Stomach smooth muscle (tissue), 2 donors: Measurements from ENCODE around the gene CPNE4.

ENCODE experiments used
- H3K27ac ChIP-seq: one replicate; pipeline ENCODE4 v1.7.0; 2013; ENCODE audit warnings: mild to moderate bottlenecking, low read length, inconsistent platforms
- H3K27me3 ChIP-seq, 2 donors: one replicate each; pipeline ENCODE4 v1.7.0; 2013; ENCODE audit warnings: low read length in 2 of 2; ENCODE audit not compliant: insufficient read depth in 2 of 2, control insufficient read depth in 1 of 2
- H3K36me3 ChIP-seq, 2 donors: one replicate each; pipeline ENCODE4 v1.7.0; 2013; ENCODE audit warnings: low read length in 2 of 2; ENCODE audit not compliant: control insufficient read depth in 2 of 2, insufficient read depth in 2 of 2
- H3K4me1 ChIP-seq: one replicate; pipeline ENCODE4 v1.7.0; 2013; ENCODE audit warnings: low read length; ENCODE audit not compliant: control insufficient read depth, insufficient read depth
- H3K4me3 ChIP-seq, 2 donors: one replicate each; pipeline ENCODE4 v1.7.0; 2013; ENCODE audit warnings: low read length in 2 of 2
- H3K9ac ChIP-seq, 2 donors: one replicate each; pipeline ENCODE4 v1.7.0; 2013; ENCODE audit warnings: low read length in 2 of 2, mild to moderate bottlenecking in 1 of 2
- H3K9me3 ChIP-seq, 2 donors: one replicate each; pipeline ENCODE4 v1.7.0; 2013; ENCODE audit warnings: low read length in 2 of 2; ENCODE audit not compliant: control insufficient read depth in 2 of 2
- donor health status: healthy.
- donor health status: Pancreatic carcinoma.

CPNE4 gene

GRCh38 chr3:131704098-131704497 lies 330.7 kb downstream of the CPNE4 start:
- Histone ChIP-seq H3K36me3 (no peaks in the 10 kb centered on the region), H3K9ac (no peak overlapping the region), H3K4me3 (no peak overlapping the region), H3K27ac (no peak overlapping the region), H3K9me3 (no peaks in the 10 kb centered on the region), H3K27me3 (no peaks in the 10 kb centered on the region), H3K4me1 (no peaks in the 10 kb centered on the region)

GRCh38 chr3:131702146-131702545 lies 332.7 kb downstream of the CPNE4 start:
- no peaks in the 10 kb centered on the region for H3K4me1 ChIP-seq
- H3K36me3 ChIP-seq, result no peaks in the 10 kb centered on the region
- H3K27me3 ChIP-seq, result no peaks in the 10 kb centered on the region
- no peak overlapping the region for H3K27ac ChIP-seq
- no peak overlapping the region for H3K4me3 ChIP-seq
- H3K9me3 ChIP-seq, result no peaks in the 10 kb centered on the region
- H3K9ac ChIP-seq, result no peak overlapping the region

- no peaks in the 10 kb centered on the region for H3K4me1 ChIP-seq
- H3K27ac ChIP-seq, result no peak overlapping the region
- no peak overlapping the region for H3K4me3 ChIP-seq
- no peaks in the 10 kb centered on the region for H3K9me3 ChIP-seq
- no peaks in the 10 kb centered on the region for H3K36me3 ChIP-seq
- H3K9ac ChIP-seq, result no peak overlapping the region
- H3K27me3 ChIP-seq, result no peaks in the 10 kb centered on the region
These were observed 333.6 kb downstream of the CPNE4 start for GRCh38 chr3:131701153-131701770.

- H3K27me3 ChIP-seq, result no peaks in the 10 kb centered on the region
- H3K4me3 ChIP-seq, result no peak overlapping the region
- no peak overlapping the region for H3K9ac ChIP-seq
- H3K36me3 ChIP-seq, result no peaks in the 10 kb centered on the region
- no peak overlapping the region for H3K27ac ChIP-seq
- H3K9me3 ChIP-seq, result no peaks in the 10 kb centered on the region
- H3K4me1 ChIP-seq, result no peaks in the 10 kb centered on the region
These were observed 335.8 kb downstream of the CPNE4 start for GRCh38 chr3:131699001-131699400.

GRCh38 chr3:131694376-131694775 lies 340.4 kb downstream of the CPNE4 start:
- Histone ChIP-seq H3K4me1 (no peaks in the 10 kb centered on the region), H3K4me3 (no peak overlapping the region), H3K27ac (no peak overlapping the region), H3K9me3 (no peaks in the 10 kb centered on the region), H3K36me3 (no peaks in the 10 kb centered on the region), H3K9ac (no peak overlapping the region), H3K27me3 (no peaks in the 10 kb centered on the region)

- Histone ChIP-seq H3K9ac (no peak overlapping the region), H3K9me3 (peaks cover 0 to 4% of the 10 kb centered on the region in 2 donors), H3K4me3 (no peak overlapping the region), H3K36me3 (no peaks in the 10 kb centered on the region), H3K27me3 (no peaks in the 10 kb centered on the region), H3K27ac (no peak overlapping the region), H3K4me1 (no peaks in the 10 kb centered on the region)
These were observed 342.5 kb downstream of the CPNE4 start for GRCh38 chr3:131692356-131692755.

- Histone ChIP-seq H3K27me3 (no peaks in the 10 kb centered on the region), H3K27ac (no peak overlapping the region), H3K36me3 (no peaks in the 10 kb centered on the region), H3K9ac (no peak overlapping the region), H3K9me3 (peaks cover 0 to 4% of the 10 kb centered on the region in 2 donors), H3K4me3 (no peak overlapping the region), H3K4me1 (no peaks in the 10 kb centered on the region)
These were observed 344.0 kb downstream of the CPNE4 start for GRCh38 chr3:131690800-131691199.

GRCh38 chr3:131688370-131688769 lies 346.4 kb downstream of the CPNE4 start:
- Histone ChIP-seq H3K4me1 (no peaks in the 10 kb centered on the region), H3K9ac (no peak overlapping the region), H3K36me3 (no peaks in the 10 kb centered on the region), H3K4me3 (no peak overlapping the region), H3K27ac (no peak overlapping the region), H3K9me3 (peaks cover 2 to 4% of the 10 kb centered on the region in 2 donors), H3K27me3 (no peaks in the 10 kb centered on the region)

GRCh38 chr3:131669600-131669999 lies 365.2 kb downstream of the CPNE4 start:
- H3K36me3 ChIP-seq, result no peaks in the 10 kb centered on the region
- no peaks in the 10 kb centered on the region for H3K27me3 ChIP-seq
- H3K9me3 ChIP-seq, result no peaks in the 10 kb centered on the region
- no peak overlapping the region for H3K9ac ChIP-seq
- H3K4me3 ChIP-seq, result no peak overlapping the region
- H3K4me1 ChIP-seq, result no peaks in the 10 kb centered on the region
- no peak overlapping the region for H3K27ac ChIP-seq

- no peaks in the 10 kb centered on the region for H3K36me3 ChIP-seq
- no peak overlapping the region for H3K4me3 ChIP-seq
- no peak overlapping the region for H3K27ac ChIP-seq
- no peaks in the 10 kb centered on the region for H3K9me3 ChIP-seq
- H3K9ac ChIP-seq, result no peak overlapping the region
- no peaks in the 10 kb centered on the region for H3K27me3 ChIP-seq
- H3K4me1 ChIP-seq, result no peaks in the 10 kb centered on the region
These were observed 376.0 kb downstream of the CPNE4 start for GRCh38 chr3:131658771-131659170.

GRCh38 chr3:131658115-131658514 lies 376.7 kb downstream of the CPNE4 start:
- Histone ChIP-seq H3K27me3 (no peaks in the 10 kb centered on the region), H3K4me1 (no peaks in the 10 kb centered on the region), H3K27ac (no peak overlapping the region), H3K9me3 (no peaks in the 10 kb centered on the region), H3K4me3 (no peak overlapping the region), H3K9ac (no peak overlapping the region), H3K36me3 (no peaks in the 10 kb centered on the region)
